ENCODE measurements around the gene ACY1. TPM values are rescaled to one million over a fixed set of nuclear protein-coding genes. Genes with fewer than 3 reads are reported as not detected.

Gene ACY1
- total RNA-seq, 1 experiment from 2014 or later: 62.6 TPM

GRCh38 chr3:51940648-51941462 lies 42.5 kb upstream of the ACY1 start:
- no peak overlapping the region for H2BK12ac ChIP-seq (ENCODE audit: insufficient read length, low read depth, low read length)
- H3K14ac ChIP-seq (ENCODE audit: insufficient read depth, low read length): no peak overlapping the region
- no peak overlapping the region for H3T11ph ChIP-seq (ENCODE audit: low read length)
- peak overlapping the region; percentile 87 for H3K4me2 ChIP-seq (ENCODE audit: insufficient read depth, insufficient read length, low read length)
- TF ChIP-seq CTCF (conservative IDR thresholded peaks at IDR 0.05): no peak
- H3K18ac ChIP-seq (ENCODE audit: insufficient read length, low read depth, low read length): no peak overlapping the region
- H3K79me1 ChIP-seq (ENCODE audit: insufficient read depth, low read depth, low read length, poor library complexity, severe bottlenecking): peaks cover 14% of the 10 kb centered on the region
- no peak overlapping the region for H2AFZ ChIP-seq (ENCODE audit: low read length)
- no peak overlapping the region for H3K23ac ChIP-seq (ENCODE audit: insufficient read length, low read depth, low read length)
- H4K91ac ChIP-seq (ENCODE audit: insufficient read length, low read depth, low read length): no peak overlapping the region
- H2BK120ac ChIP-seq (ENCODE audit: low read depth, low read length, poor library complexity, severe bottlenecking): no peak overlapping the region
- H3K27ac Mint-ChIP-seq: peak overlapping the region; percentile 17 to 71 (median 19); a peak in 3 of 7 replicates
- no peak overlapping the region for H2BK15ac ChIP-seq (ENCODE audit: low read depth, low read length)
- no peak overlapping the region for H3K27ac ChIP-seq (ENCODE audit: insufficient read length, low read depth, low read length)
- H3K4me1 ChIP-seq (ENCODE audit: insufficient read depth, low read length): 0 out of 2 replicates have a peak, but pooled peaks cover 2% of the 10 kb centered on the region
- no peak overlapping the region for H4K8ac ChIP-seq (replicated peaks; ENCODE audit: insufficient read length, low read depth, low read length)
- no peaks in the 10 kb centered on the region for H3K27me3 ChIP-seq (ENCODE audit: insufficient read depth, low read length)
- peak overlapping the region; percentile 87 to 93 for H3K4me3 Mint-ChIP-seq
- no peak overlapping the region for H3K4ac ChIP-seq (ENCODE audit: low read depth, low read length)
- H3K56ac ChIP-seq (ENCODE audit: insufficient read length, low read depth, low read length): no peak overlapping the region
- H3K9ac ChIP-seq (ENCODE audit: extremely low read depth, insufficient read length, low read length): peak overlapping the region; percentile 65
- H2AK5ac ChIP-seq (ENCODE audit: insufficient read length, low read length): no peak overlapping the region
- no peak for DNase-seq
- H3K9me3 ChIP-seq (ENCODE audit: control insufficient read depth, low read depth, low read length): no peaks in the 10 kb centered on the region
- peaks cover 16% of the 10 kb centered on the region for H3K23me2 ChIP-seq (ENCODE audit: insufficient read length, low read depth, low read length, poor library complexity, severe bottlenecking)
- peaks cover 31 to 46% (median 44%) of the 10 kb centered on the region in 3 experiments; a peak in 6 of 7 replicates for H3K36me3 Mint-ChIP-seq (ENCODE audit: insufficient read depth in 1 of 3, low read depth in 3 of 3)
- H3K79me2 ChIP-seq (ENCODE audit: insufficient read depth, low read length): peaks cover 10% of the 10 kb centered on the region
- no peaks in the 10 kb centered on the region for H4K20me1 ChIP-seq (ENCODE audit: control insufficient read depth, insufficient read depth, insufficient read length)
- WGBS (ENCODE audit: extremely low coverage, insufficient read length, low lambda C conversion rate): 100% methylated on average over 1 of the region's 13 CpGs
- H3K9me3 Mint-ChIP-seq: no peaks in the 10 kb centered on the region; a peak in 1 of 5 replicates
- peaks cover 17 to 18% of the 10 kb centered on the region in 2 experiments for H3K4me1 Mint-ChIP-seq
- no peak overlapping the region for H2BK5ac ChIP-seq (ENCODE audit: insufficient read length, low read length)
- peaks cover 32% of the 10 kb centered on the region for H3K27me3 Mint-ChIP-seq (ENCODE audit: low read depth)
- H4K5ac ChIP-seq (ENCODE audit: insufficient read length, low read depth, low read length): no peak overlapping the region
- no peak overlapping the region for H2BK20ac ChIP-seq (ENCODE audit: low read depth, low read length, poor library complexity, severe bottlenecking)

Measured in H9 (cell line).